Measurements from ENCODE around the gene ARF3.

ARF3 gene

GRCh38 chr12:48947727-48948126 lies 9.6 kb downstream of the ARF3 start:
- H3K4me2 ChIP-seq (ENCODE audit: low read length), result no peak overlapping the region
- no peaks in the 10 kb centered on the region for H3K4me1 ChIP-seq (ENCODE audit: low read length)
- TF ChIP-seq CTCF (IDR thresholded peaks at IDR 0.05; ENCODE audit: low read depth, low read length) (no peak), EZH2phosphoT487 (IDR thresholded peaks at IDR 0.05; ENCODE audit: low read depth) (no peak)
- H3K36me3 ChIP-seq (replicated peaks; ENCODE audit: low read depth, low read length), result peaks cover 3% of the 10 kb centered on the region
- H3K27me3 ChIP-seq (ENCODE audit: low read depth, low read length), result no peaks in the 10 kb centered on the region
- H3K79me2 ChIP-seq (ENCODE audit: low read length), result peaks cover 37% of the 10 kb centered on the region
- H3K4me3 ChIP-seq (ENCODE audit: low read length), result no peak overlapping the region
- H3K9ac ChIP-seq (ENCODE audit: low read length), result no peak overlapping the region
- no peak overlapping the region for H3K27ac ChIP-seq (ENCODE audit: low read length)
- H3K9me3 ChIP-seq (ENCODE audit: insufficient read depth, low read length), result no peaks in the 10 kb centered on the region
- peaks cover 19% of the 10 kb centered on the region for H4K20me1 ChIP-seq (ENCODE audit: insufficient read depth, low read length)
- H2AFZ ChIP-seq (ENCODE audit: low read depth, low read length), result no peak overlapping the region

GRCh38 chr12:48946943-48947342 lies 10.3 kb downstream of the ARF3 start:
- H3K9me3 ChIP-seq (ENCODE audit: insufficient read depth, low read length), result no peaks in the 10 kb centered on the region
- peaks cover 2% of the 10 kb centered on the region for H3K36me3 ChIP-seq (replicated peaks; ENCODE audit: low read depth, low read length)
- peaks cover 12% of the 10 kb centered on the region for H4K20me1 ChIP-seq (ENCODE audit: insufficient read depth, low read length)
- H3K79me2 ChIP-seq (ENCODE audit: low read length), result peaks cover 29% of the 10 kb centered on the region
- no peaks in the 10 kb centered on the region for H3K27me3 ChIP-seq (ENCODE audit: low read depth, low read length)
- no peak overlapping the region for H3K27ac ChIP-seq (ENCODE audit: low read length)
- no peak overlapping the region for H2AFZ ChIP-seq (ENCODE audit: low read depth, low read length)
- no peak overlapping the region for H3K4me3 ChIP-seq (ENCODE audit: low read length)
- no peak for TF ChIP-seq EZH2phosphoT487 (IDR thresholded peaks at IDR 0.05; ENCODE audit: low read depth)
- no peak for TF ChIP-seq CTCF (IDR thresholded peaks at IDR 0.05; ENCODE audit: low read depth, low read length)
- H3K9ac ChIP-seq (ENCODE audit: low read length), result no peak overlapping the region
- no peak overlapping the region for H3K4me2 ChIP-seq (ENCODE audit: low read length)
- H3K4me1 ChIP-seq (ENCODE audit: low read length), result no peaks in the 10 kb centered on the region

- Histone ChIP-seq H3K9ac (ENCODE audit: low read length) (no peak overlapping the region), H3K4me2 (ENCODE audit: low read length) (no peak overlapping the region), H3K4me3 (ENCODE audit: low read length) (no peak overlapping the region), H3K4me1 (ENCODE audit: low read length) (no peaks in the 10 kb centered on the region), H3K9me3 (ENCODE audit: insufficient read depth, low read length) (no peaks in the 10 kb centered on the region), H3K27ac (ENCODE audit: low read length) (no peak overlapping the region), H3K79me2 (ENCODE audit: low read length) (peaks cover 28% of the 10 kb centered on the region), H3K27me3 (ENCODE audit: low read depth, low read length) (no peaks in the 10 kb centered on the region), H2AFZ (ENCODE audit: low read depth, low read length) (no peak overlapping the region), H3K36me3 (replicated peaks; ENCODE audit: low read depth, low read length) (peaks cover 2% of the 10 kb centered on the region), H4K20me1 (ENCODE audit: insufficient read depth, low read length) (peaks cover 17% of the 10 kb centered on the region)
- no peak for TF ChIP-seq EZH2phosphoT487 (IDR thresholded peaks at IDR 0.05; ENCODE audit: low read depth)
- TF ChIP-seq CTCF (IDR thresholded peaks at IDR 0.05; ENCODE audit: low read depth, low read length), result no peak
Observed at GRCh38 chr12:48946205-48946604, 11.1 kb downstream of the ARF3 start.

GRCh38 chr12:48943221-48943620 lies 14.1 kb downstream of the ARF3 start:
- Histone ChIP-seq H3K27ac (ENCODE audit: low read length) (no peak overlapping the region), H3K79me2 (ENCODE audit: low read length) (peaks cover 24% of the 10 kb centered on the region), H4K20me1 (ENCODE audit: insufficient read depth, low read length) (peaks cover 23% of the 10 kb centered on the region), H2AFZ (ENCODE audit: low read depth, low read length) (no peak overlapping the region), H3K36me3 (replicated peaks; ENCODE audit: low read depth, low read length) (peaks cover 9% of the 10 kb centered on the region), H3K4me1 (ENCODE audit: low read length) (no peaks in the 10 kb centered on the region), H3K4me2 (ENCODE audit: low read length) (no peak overlapping the region), H3K9ac (ENCODE audit: low read length) (no peak overlapping the region), H3K9me3 (ENCODE audit: insufficient read depth, low read length) (no peaks in the 10 kb centered on the region), H3K27me3 (ENCODE audit: low read depth, low read length) (no peaks in the 10 kb centered on the region), H3K4me3 (ENCODE audit: low read length) (no peak overlapping the region)
- no peak for TF ChIP-seq CTCF (IDR thresholded peaks at IDR 0.05; ENCODE audit: low read depth, low read length)
- TF ChIP-seq EZH2phosphoT487 (IDR thresholded peaks at IDR 0.05; ENCODE audit: low read depth), result no peak

Measured in OCI-LY3 (cell line).